HG03439 (cell line): Measurements from ENCODE around the gene ATP5PB.
A peak's percentile ranks its signal among the peaks of the same experiment; 100 is the strongest.

Experiments
- ATAC-seq: cut with Tn5 transposase; IDR thresholded peaks from one replicate; pipeline ENCODE4 v1.9.1; 2021; ENCODE audit warnings: mild to moderate bottlenecking, moderate library complexity; ENCODE audit not compliant: unreplicated experiment

ATP5PB gene

GRCh38 chr1:111504097-111504496 is 54.8 kb downstream of the ATP5PB start:
- ATAC-seq: no peak

GRCh38 chr1:111505641-111506119 is 56.4 kb downstream of the ATP5PB start:
- ATAC-seq: peak; percentile 50

- ATAC-seq: no peak
Measured at GRCh38 chr1:111506561-111506960, 57.3 kb downstream of the ATP5PB start.

- peak; percentile 35 for ATAC-seq
Measured at GRCh38 chr1:111507411-111508201, 58.3 kb downstream of the ATP5PB start.

GRCh38 chr1:111509997-111510375 is 60.7 kb downstream of the ATP5PB start:
- ATAC-seq: no peak

- no peak for ATAC-seq
Measured at GRCh38 chr1:111511370-111511769, 62.1 kb downstream of the ATP5PB start.
